AG04449 (cell line): ENCODE data around the gene TMEM86A.

ENCODE experiments used
- CTCF ChIA-PET: fragments of 350-600 bp; formaldehyde crosslinking; extraction: SDS; loops from one replicate; lab custom pipeline; 2021; ENCODE audit warnings: antibody characterized with exemption; lab: Yijun Ruan, JAX
- POLR2A ChIA-PET: fragments of 400-600, 350-600 bp; formaldehyde crosslinking; extraction: SDS; loops from one replicate; lab custom pipeline; 2020; ENCODE audit warnings: antibody characterized with exemption, inconsistent platforms; lab: Yijun Ruan, JAX
- DNase-seq: peaks from one replicate; pipeline ENCODE4 v3.0.0-alpha.2; 2010; ENCODE audit warnings: low read depth, low spot score
- H3K4me3 ChIP-seq: 2 replicates; pipeline ENCODE4 v1.5.1; 2011; ENCODE audit warnings: low read depth, mild to moderate bottlenecking, control low read depth, low read length
- TF ChIP-seq, protein P1 (sequence below): IDR thresholded peaks from one replicate; pipeline ENCODE4 v1.5.1; 2011; ENCODE audit warnings: mild to moderate bottlenecking, moderate library complexity, low read length, control low read depth, inconsistent platforms; ENCODE audit not compliant: insufficient read depth; ENCODE audit errors: missing control alignments

The TMEM86A gene

DNA sequence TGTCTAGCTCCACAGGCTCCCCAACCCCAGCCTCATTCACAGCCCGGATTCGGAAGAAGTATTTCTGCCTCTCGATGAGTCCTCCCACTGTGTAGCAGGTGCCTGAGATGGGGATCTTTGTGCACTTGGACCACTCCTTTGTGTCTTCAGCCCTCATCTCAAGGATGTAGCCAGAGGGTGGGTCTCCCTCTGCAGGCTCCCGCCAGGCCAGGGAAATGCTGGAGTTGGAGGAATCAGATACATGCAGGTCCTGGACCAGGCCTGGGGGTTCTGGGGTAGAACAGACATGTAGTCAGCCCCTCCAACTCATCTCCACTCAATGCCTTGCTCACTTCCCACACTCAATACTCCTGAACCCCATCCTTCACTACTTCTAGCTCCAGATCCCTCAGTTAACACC lies 10.8 kb downstream of the TMEM86A start:
- no peak overlapping the region for H3K4me3 ChIP-seq
- POLR2A ChIA-PET = no interaction called here
- TF ChIP-seq, protein P1, sequence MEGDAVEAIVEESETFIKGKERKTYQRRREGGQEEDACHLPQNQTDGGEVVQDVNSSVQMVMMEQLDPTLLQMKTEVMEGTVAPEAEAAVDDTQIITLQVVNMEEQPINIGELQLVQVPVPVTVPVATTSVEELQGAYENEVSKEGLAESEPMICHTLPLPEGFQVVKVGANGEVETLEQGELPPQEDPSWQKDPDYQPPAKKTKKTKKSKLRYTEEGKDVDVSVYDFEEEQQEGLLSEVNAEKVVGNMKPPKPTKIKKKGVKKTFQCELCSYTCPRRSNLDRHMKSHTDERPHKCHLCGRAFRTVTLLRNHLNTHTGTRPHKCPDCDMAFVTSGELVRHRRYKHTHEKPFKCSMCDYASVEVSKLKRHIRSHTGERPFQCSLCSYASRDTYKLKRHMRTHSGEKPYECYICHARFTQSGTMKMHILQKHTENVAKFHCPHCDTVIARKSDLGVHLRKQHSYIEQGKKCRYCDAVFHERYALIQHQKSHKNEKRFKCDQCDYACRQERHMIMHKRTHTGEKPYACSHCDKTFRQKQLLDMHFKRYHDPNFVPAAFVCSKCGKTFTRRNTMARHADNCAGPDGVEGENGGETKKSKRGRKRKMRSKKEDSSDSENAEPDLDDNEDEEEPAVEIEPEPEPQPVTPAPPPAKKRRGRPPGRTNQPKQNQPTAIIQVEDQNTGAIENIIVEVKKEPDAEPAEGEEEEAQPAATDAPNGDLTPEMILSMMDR = no peak
- CTCF ChIA-PET = interaction anchor here (1.5 to 1.6 kb wide), 2 partner anchors 12 to 22 kb away, joined by 3 to 7 read pairs; no protein-coding TSS in a partner anchor
- DNase-seq = no peak

DNA sequence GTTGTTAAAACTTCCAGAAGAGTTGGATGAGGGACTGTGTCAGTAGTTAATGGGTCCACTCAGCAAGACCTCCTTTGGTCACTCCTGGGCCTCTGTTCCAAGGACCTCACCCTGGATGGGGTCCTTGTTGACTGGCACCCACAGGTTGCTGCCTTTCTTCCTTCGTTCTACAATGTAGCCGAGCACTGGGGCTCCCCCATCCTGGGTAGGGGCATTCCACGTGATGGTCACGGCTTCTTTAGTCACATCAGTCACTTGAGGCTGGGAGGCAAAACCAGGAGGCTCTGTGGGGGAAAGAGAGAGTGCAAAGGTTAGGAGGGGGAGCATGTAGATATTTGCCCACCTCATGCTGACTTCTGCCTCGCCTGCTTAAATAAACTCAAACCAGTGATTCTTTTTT lies 12.0 kb downstream of the TMEM86A start:
- DNase-seq = no peak
- POLR2A ChIA-PET = no interaction called here
- no peak overlapping the region for H3K4me3 ChIP-seq
- TF ChIP-seq, protein P1 = no peak
- CTCF ChIA-PET = interaction anchor here (1.5 kb wide), 1 partner anchor 11 kb away, joined by 7 read pairs; no protein-coding TSS in a partner anchor

DNA sequence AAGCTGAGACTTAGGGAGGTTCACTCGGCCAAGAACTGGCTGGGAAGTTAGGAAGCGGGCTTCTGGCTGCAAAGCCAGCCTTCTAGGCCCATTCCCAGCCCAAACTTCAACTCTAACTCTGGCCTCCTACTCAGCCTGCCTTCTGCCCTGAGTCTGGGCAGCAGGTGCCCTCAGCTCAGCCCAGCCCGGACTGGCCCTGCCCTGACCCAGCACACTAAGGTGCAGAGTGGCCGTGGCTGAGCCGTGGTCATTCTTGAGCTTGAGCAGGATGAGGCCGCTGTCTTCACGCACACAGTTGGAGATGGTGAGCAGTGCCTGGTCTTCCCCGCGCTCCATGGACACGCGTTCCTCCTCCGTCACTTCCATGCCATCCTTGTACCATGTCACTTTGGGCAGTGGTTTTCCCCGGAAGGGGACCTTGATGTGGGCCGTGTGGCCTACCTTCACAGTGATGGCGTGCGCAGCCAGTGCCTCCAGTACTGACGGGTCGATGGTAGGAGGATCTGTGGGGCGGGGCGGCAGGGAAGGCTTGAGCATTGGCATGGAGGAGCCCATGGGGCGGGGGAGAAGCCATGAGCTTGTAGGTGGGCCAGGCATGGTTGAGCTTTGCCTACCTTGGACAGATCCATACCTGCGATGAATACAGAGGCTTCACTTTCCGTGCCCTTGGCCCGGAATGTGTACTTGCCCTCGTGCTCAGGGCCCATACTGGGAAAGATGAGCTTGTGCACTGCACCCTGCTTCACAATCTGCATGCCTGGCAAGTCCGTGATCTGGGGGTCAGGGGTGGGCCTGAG lies 15.3 kb downstream of the TMEM86A start:
- CTCF ChIA-PET = interaction anchor here (2.3 to 3.0 kb wide), 2 partner anchors 8 to 17 kb away, joined by 13 to 14 read pairs; no protein-coding TSS in a partner anchor
- DNase-seq = no peak
- TF ChIP-seq, protein P1 = no peak
- POLR2A ChIA-PET = no interaction called here
- no peak overlapping the region for H3K4me3 ChIP-seq

DNA sequence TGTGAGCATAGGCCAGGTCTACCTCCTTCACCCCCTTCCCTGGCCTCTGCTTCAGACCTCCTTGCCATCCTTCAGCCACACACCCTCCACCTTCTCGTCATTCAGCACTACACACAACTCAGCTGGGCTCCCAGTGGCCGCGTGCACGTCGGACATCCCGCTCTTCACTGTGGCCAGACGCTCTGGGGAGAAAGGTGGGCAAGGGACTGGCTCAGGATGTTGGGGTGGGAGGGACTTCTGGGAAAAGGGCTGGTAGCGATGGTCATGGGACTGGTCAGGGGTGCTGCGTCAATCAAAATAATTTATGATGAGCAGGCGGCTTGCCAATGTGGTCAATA lies 15.8 kb downstream of the TMEM86A start:
- ChIA-PET CTCF (interaction anchor here (2.3 to 3.0 kb wide), 2 partner anchors 8 to 16 kb away, joined by 13 to 14 read pairs; no protein-coding TSS in a partner anchor), POLR2A (no interaction called here)
- TF ChIP-seq, protein P1 = no peak
- DNase-seq = no peak
- no peak overlapping the region for H3K4me3 ChIP-seq

DNA sequence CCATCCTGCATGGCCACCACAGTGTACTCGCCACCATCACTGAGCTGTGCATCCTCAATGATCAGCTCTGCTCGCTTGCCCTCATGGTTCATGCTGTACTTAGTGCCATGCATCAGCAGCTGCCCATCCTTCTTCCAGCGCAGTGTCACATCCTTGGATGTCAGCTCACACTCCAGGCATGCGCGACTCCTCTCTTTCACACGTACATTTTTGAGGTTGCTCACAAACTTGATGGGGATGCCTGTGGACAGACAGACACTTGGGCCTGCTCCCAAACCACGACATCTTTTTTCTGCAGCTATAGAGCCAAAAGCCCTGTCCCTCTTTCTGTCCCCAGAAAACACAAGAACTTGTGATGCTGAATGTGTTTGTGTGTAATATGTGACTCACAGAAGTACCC lies 16.9 kb downstream of the TMEM86A start:
- CTCF ChIA-PET = interaction anchor here (1.2 kb wide), 1 partner anchor 12 kb away, joined by 7 read pairs; no protein-coding TSS in a partner anchor
- no peak overlapping the region for H3K4me3 ChIP-seq
- DNase-seq = no peak
- POLR2A ChIA-PET = interaction anchor here (1.0 kb wide), 1 partner anchor 81 kb away, joined by 3 read pairs; the partner anchor contains the start of gene SPTY2D1
- TF ChIP-seq, protein P1 = no peak
